ENCODE results near the gene SBK2.

The SBK2 gene

GRCh38 chr19:55482156-55482961 lies 54.6 kb downstream of the SBK2 start:
- Histone ChIP-seq H2AFZ (no peak overlapping the region), H3K27ac (no peak overlapping the region), H3K27me3 (ENCODE audit: control insufficient read depth, insufficient read depth, low read length) (no peaks in the 10 kb centered on the region), H3K79me2 (peaks cover 13% of the 10 kb centered on the region), H3K4me2 (ENCODE audit: low read length) (no peak overlapping the region), H3K9ac (no peak overlapping the region), H3K4me3 (ENCODE audit: low read depth, low read length) (no peak overlapping the region), H3K9me3 (ENCODE audit: control insufficient read depth, low read length) (no peaks in the 10 kb centered on the region), H3K36me3 (ENCODE audit: control insufficient read depth, insufficient read depth, low read length) (no peaks in the 10 kb centered on the region), H3K4me1 (peaks cover 19% of the 10 kb centered on the region)
- TF ChIP-seq CTCF (IDR thresholded peaks at IDR 0.05), result no peak

- no peak overlapping the region for H3K4me3 ChIP-seq (ENCODE audit: low read depth, low read length)
- H3K4me2 ChIP-seq (ENCODE audit: low read length), result no peak overlapping the region
- H3K27ac ChIP-seq, result no peak overlapping the region
- no peak overlapping the region for H3K9ac ChIP-seq
- peaks cover 18% of the 10 kb centered on the region for H3K79me2 ChIP-seq
- no peaks in the 10 kb centered on the region for H3K9me3 ChIP-seq (ENCODE audit: control insufficient read depth, low read length)
- TF ChIP-seq CTCF (IDR thresholded peaks at IDR 0.05), result no peak
- H3K27me3 ChIP-seq (ENCODE audit: control insufficient read depth, insufficient read depth, low read length), result no peaks in the 10 kb centered on the region
- H3K4me1 ChIP-seq, result peaks cover 19% of the 10 kb centered on the region
- H3K36me3 ChIP-seq (ENCODE audit: control insufficient read depth, insufficient read depth, low read length), result no peaks in the 10 kb centered on the region
- no peak overlapping the region for H2AFZ ChIP-seq
Measured at GRCh38 chr19:55481794-55482155, 55.2 kb downstream of the SBK2 start.

- peaks cover 18% of the 10 kb centered on the region for H3K79me2 ChIP-seq
- no peak overlapping the region for H2AFZ ChIP-seq
- H3K4me1 ChIP-seq, result peaks cover 19% of the 10 kb centered on the region
- no peaks in the 10 kb centered on the region for H3K36me3 ChIP-seq (ENCODE audit: control insufficient read depth, insufficient read depth, low read length)
- H3K4me3 ChIP-seq (ENCODE audit: low read depth, low read length), result no peak overlapping the region
- H3K4me2 ChIP-seq (ENCODE audit: low read length), result no peak overlapping the region
- H3K27ac ChIP-seq, result no peak overlapping the region
- no peak overlapping the region for H3K9ac ChIP-seq
- no peaks in the 10 kb centered on the region for H3K9me3 ChIP-seq (ENCODE audit: control insufficient read depth, low read length)
- H3K27me3 ChIP-seq (ENCODE audit: control insufficient read depth, insufficient read depth, low read length), result no peaks in the 10 kb centered on the region
- no peak for TF ChIP-seq CTCF (IDR thresholded peaks at IDR 0.05)
Measured at GRCh38 chr19:55481148-55481793, 55.7 kb downstream of the SBK2 start.

DNA sequence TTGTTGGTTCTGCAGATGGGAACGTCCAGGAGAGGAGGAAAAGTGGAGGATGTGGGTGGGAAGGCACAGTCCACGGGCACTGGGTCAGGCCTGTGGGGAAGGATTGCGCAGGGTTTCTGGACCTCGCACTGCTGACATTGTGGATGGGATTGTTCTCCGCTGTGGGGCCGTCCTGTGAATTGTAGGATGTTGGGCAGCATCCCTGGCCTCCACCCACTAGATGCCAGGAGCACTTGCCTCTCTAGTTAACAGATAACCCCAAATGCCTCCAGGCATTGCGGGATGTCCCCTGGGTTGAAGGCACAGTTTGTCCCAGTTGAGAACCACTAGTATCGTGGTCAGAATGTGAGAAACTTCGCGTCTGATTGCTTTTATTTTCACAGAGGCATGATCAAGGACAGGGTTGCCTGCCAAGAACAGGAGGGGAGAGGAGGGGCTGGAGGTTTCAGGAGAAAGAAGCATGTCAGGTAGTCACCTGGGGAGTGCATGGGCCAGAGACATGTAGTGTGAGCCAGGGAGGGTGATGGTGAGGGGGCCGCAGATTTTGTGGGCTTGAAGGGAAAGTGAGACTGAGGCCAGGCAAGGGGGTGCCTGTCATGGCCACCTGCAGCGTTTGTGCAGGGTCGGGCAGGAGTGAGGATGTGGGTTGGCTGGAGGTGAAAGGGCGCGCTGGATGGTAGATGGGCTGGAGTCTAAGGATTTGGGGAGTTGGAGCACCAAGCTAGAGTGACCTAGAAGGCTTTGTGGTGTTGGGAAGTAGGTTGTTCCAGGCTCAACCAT lies 57.3 kb downstream of the SBK2 start:
- peaks cover 18% of the 10 kb centered on the region for H3K79me2 ChIP-seq
- H3K27me3 ChIP-seq (ENCODE audit: control insufficient read depth, insufficient read depth, low read length), result no peaks in the 10 kb centered on the region
- H3K36me3 ChIP-seq (ENCODE audit: control insufficient read depth, insufficient read depth, low read length), result no peaks in the 10 kb centered on the region
- H3K4me1 ChIP-seq, result peaks cover 31% of the 10 kb centered on the region
- H3K9ac ChIP-seq, result no peak overlapping the region
- H3K4me3 ChIP-seq (ENCODE audit: low read depth, low read length), result no peak overlapping the region
- no peak for TF ChIP-seq CTCF (IDR thresholded peaks at IDR 0.05)
- no peaks in the 10 kb centered on the region for H3K9me3 ChIP-seq (ENCODE audit: control insufficient read depth, low read length)
- H3K27ac ChIP-seq, result no peak overlapping the region
- no peak overlapping the region for H2AFZ ChIP-seq
- H3K4me2 ChIP-seq (ENCODE audit: low read length), result no peak overlapping the region

Data from parathyroid adenoma (tissue), 2 donors.